ENCODE measurements around the gene HNF4A. TPM values are rescaled to one million over a fixed set of nuclear protein-coding genes. Genes with fewer than 3 reads are reported as not detected.
A peak's percentile ranks its signal among the peaks of the same experiment; 100 is the strongest.

HNF4A gene
- total and polyA plus RNA-seq, 2 of the 13 experiments (the other 11 are each of a cell fraction or from before 2014, with no cell fraction given), result 80.9 to 169 TPM

GRCh38 chr20:44401770-44402390 lies 46.4 kb downstream of the HNF4A start (continued):
- no peak for TF ChIP-seq HNRNPK (IDR thresholded peaks at IDR 0.05; ENCODE audit: low read depth, low read length, poor library complexity, severe bottlenecking)
- TF ChIP-seq ZC3H4 (CRISPR knock-in tag; IDR thresholded peaks at IDR 0.05; ENCODE audit: borderline replicate concordance), result no peak
- TF ChIP-seq CHD4 (IDR thresholded peaks at IDR 0.05; ENCODE audit: borderline replicate concordance, low read length), result no peak
- TF ChIP-seq MTA1 (CRISPR knock-in tag; IDR thresholded peaks at IDR 0.05; ENCODE audit: borderline replicate concordance), result no peak
- no peak for TF ChIP-seq SOX5 (CRISPR knock-in tag; IDR thresholded peaks at IDR 0.05; ENCODE audit: borderline replicate concordance)
- TF ChIP-seq, protein P1, sequence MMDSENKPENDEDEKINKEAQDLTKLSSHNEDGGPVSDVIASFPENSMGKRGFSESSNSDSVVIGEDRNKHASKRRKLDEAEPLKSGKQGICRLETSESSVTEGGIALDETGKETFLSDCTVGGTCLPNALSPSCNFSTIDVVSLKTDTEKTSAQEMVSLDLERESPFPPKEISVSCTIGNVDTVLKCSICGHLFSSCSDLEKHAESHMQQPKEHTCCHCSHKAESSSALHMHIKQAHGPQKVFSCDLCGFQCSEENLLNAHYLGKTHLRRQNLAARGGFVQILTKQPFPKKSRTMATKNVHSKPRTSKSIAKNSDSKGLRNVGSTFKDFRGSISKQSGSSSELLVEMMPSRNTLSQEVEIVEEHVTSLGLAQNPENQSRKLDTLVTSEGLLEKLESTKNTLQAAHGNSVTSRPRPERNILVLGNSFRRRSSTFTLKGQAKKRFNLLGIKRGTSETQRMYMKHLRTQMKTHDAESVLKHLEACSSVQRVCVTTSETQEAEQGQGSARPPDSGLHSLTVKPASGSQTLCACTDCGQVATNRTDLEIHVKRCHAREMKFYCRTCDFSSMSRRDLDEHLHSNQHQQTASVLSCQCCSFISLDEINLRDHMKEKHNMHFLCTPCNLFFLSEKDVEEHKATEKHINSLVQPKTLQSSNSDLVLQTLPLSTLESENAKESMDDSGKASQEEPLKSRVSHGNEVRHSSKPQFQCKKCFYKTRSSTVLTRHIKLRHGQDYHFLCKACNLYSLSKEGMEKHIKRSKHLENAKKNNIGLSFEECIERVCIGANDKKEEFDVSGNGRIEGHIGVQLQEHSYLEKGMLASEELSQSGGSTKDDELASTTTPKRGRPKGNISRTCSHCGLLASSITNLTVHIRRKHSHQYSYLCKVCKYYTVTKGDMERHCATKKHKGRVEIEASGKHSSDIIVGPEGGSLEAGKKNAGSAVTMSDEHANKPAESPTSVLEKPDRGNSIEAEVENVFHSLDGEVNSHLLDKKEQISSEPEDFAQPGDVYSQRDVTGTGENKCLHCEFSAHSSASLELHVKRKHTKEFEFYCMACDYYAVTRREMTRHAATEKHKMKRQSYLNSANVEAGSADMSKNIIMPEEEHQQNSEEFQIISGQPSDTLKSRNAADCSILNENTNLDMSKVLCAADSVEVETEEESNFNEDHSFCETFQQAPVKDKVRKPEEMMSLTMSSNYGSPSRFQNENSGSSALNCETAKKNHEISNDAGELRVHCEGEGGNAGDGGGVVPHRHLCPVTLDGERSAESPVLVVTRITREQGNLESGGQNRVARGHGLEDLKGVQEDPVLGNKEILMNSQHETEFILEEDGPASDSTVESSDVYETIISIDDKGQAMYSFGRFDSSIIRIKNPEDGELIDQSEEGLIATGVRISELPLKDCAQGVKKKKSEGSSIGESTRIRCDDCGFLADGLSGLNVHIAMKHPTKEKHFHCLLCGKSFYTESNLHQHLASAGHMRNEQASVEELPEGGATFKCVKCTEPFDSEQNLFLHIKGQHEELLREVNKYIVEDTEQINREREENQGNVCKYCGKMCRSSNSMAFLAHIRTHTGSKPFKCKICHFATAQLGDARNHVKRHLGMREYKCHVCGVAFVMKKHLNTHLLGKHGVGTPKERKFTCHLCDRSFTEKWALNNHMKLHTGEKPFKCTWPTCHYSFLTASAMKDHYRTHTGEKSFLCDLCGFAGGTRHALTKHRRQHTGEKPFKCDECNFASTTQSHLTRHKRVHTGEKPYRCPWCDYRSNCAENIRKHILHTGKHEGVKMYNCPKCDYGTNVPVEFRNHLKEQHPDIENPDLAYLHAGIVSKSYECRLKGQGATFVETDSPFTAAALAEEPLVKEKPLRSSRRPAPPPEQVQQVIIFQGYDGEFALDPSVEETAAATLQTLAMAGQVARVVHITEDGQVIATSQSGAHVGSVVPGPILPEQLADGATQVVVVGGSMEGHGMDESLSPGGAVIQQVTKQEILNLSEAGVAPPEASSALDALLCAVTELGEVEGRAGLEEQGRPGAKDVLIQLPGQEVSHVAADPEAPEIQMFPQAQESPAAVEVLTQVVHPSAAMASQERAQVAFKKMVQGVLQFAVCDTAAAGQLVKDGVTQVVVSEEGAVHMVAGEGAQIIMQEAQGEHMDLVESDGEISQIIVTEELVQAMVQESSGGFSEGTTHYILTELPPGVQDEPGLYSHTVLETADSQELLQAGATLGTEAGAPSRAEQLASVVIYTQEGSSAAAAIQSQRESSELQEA (CRISPR knock-in tag; IDR thresholded peaks at IDR 0.05; ENCODE audit: not compliant biosample characterization), result no peak
- TF ChIP-seq, protein P2, sequence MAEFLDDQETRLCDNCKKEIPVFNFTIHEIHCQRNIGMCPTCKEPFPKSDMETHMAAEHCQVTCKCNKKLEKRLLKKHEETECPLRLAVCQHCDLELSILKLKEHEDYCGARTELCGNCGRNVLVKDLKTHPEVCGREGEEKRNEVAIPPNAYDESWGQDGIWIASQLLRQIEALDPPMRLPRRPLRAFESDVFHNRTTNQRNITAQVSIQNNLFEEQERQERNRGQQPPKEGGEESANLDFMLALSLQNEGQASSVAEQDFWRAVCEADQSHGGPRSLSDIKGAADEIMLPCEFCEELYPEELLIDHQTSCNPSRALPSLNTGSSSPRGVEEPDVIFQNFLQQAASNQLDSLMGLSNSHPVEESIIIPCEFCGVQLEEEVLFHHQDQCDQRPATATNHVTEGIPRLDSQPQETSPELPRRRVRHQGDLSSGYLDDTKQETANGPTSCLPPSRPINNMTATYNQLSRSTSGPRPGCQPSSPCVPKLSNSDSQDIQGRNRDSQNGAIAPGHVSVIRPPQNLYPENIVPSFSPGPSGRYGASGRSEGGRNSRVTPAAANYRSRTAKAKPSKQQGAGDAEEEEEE (CRISPR knock-in tag; IDR thresholded peaks at IDR 0.05; ENCODE audit: borderline replicate concordance), result no peak; the same call in none of the 2 replicates
- TF ChIP-seq, protein P3, sequence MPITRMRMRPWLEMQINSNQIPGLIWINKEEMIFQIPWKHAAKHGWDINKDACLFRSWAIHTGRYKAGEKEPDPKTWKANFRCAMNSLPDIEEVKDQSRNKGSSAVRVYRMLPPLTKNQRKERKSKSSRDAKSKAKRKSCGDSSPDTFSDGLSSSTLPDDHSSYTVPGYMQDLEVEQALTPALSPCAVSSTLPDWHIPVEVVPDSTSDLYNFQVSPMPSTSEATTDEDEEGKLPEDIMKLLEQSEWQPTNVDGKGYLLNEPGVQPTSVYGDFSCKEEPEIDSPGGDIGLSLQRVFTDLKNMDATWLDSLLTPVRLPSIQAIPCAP (CRISPR knock-in tag; IDR thresholded peaks at IDR 0.05; ENCODE audit: low read depth), result no peak
- peak; percentile 31; the same call in 1 of the 2 replicates for TF ChIP-seq ZMAT5 (CRISPR knock-in tag; IDR thresholded peaks at IDR 0.05; ENCODE audit: borderline replicate concordance, low read depth)
- TF ChIP-seq ZNF282 (IDR thresholded peaks at IDR 0.05; ENCODE audit: partially characterized antibody), result no peak
- no peak for TF ChIP-seq ELF1 (CRISPR knock-in tag; IDR thresholded peaks at IDR 0.05)
- TF ChIP-seq ZNF292 (CRISPR knock-in tag; IDR thresholded peaks at IDR 0.05; ENCODE audit: borderline replicate concordance, low read depth), result no peak
- no peak for TF ChIP-seq PTBP1 (IDR thresholded peaks at IDR 0.05; ENCODE audit: low read depth, low read length, poor library complexity, severe bottlenecking)
- TF ChIP-seq GLI4 (CRISPR knock-in tag; IDR thresholded peaks at IDR 0.05; ENCODE audit: borderline replicate concordance), result no peak
- TF ChIP-seq NFYB (CRISPR knock-in tag; IDR thresholded peaks at IDR 0.05), result no peak
- no peak for TF ChIP-seq CREB1 (IDR thresholded peaks at IDR 0.05)
- TF ChIP-seq CREB1 (CRISPR knock-in tag; IDR thresholded peaks at IDR 0.05), result no peak
- no peak for TF ChIP-seq ZSCAN30 (CRISPR knock-in tag; IDR thresholded peaks at IDR 0.05)
